Testis (tissue), 2 donors: ENCODE measurements around the gene WDR93.

ENCODE experiments used
- CTCF ChIP-seq, 3 experiments: fragments of 450-650 bp in 2 of 3; fragments of 200-600 bp in 1 of 3; sonication (generic) in 1 of 3; IDR thresholded peaks; one replicate each; pipeline ENCODE4 v1.5.1; 2016 to 2019; ENCODE audit warnings: antibody characterized with exemption in 3 of 3, mild to moderate bottlenecking in 2 of 3, moderate library complexity in 1 of 3
- POLR2A ChIP-seq: fragments of 450-650 bp; IDR thresholded peaks from one replicate; pipeline ENCODE4 v1.6.1; 2017; ENCODE audit warnings: antibody characterized with exemption, mild to moderate bottlenecking, moderate library complexity

DNA sequence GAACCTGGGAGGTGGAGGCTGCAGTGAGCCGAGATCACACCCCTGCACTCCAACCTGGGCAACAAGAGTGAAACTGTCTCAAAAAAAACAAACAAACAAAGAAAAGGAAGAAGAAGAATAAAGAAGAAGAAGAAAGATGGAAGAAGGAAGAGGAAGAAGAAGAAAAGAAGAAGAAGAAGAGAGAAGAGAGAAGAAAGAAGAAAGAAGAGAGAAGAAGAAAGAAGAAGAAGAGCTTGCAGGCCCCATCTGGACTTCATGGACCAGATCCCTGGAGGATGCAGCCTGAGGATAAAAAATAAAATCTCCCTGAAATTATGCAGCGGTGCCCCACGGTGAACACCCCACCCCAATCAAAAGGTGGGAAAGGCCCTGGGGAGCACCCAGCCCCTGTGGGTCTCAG, 69.2 kb downstream of the WDR93 start:
- TF ChIP-seq POLR2A (no peak), CTCF (IDR thresholded peaks at IDR 0.05) (no peak)
